GM19438 (cell line): ENCODE measurements around the gene ZBTB22.
"Not testable (repeated sequence)": the region's sequence is repeated elsewhere in the genome, so short reads cannot be mapped to it uniquely, and the experiment has no call there.

Experiments
- ATAC-seq: cut with Tn5 transposase; IDR thresholded peaks from one replicate; pipeline ENCODE4 v1.9.1; 2021; ENCODE audit warnings: low read depth; ENCODE audit not compliant: unreplicated experiment

ZBTB22 gene

GRCh38 chr6:33304216-33304615 lies 13.3 kb downstream of the ZBTB22 start:
- ATAC-seq: no peak

- no peak for ATAC-seq
Observed at GRCh38 chr6:33301877-33302276, 15.7 kb downstream of the ZBTB22 start.

- peak; percentile 82 for ATAC-seq
Observed at GRCh38 chr6:33299237-33299944, 18.2 kb downstream of the ZBTB22 start.

GRCh38 chr6:33298773-33299236 lies 18.7 kb downstream of the ZBTB22 start, which contains the start of gene RGL2:
Gene RGL2, minus strand, starts transcription at chr6:33298942. Its CDS starts 332 bp downstream, at chr6:33298610.
- ATAC-seq: no peak

GRCh38 chr6:33297956-33298772 lies 19.4 kb downstream of the ZBTB22 start:
- no peak for ATAC-seq

GRCh38 chr6:33297406-33297955 lies 20.1 kb downstream of the ZBTB22 start:
- ATAC-seq: no peak

- ATAC-seq: no peak
Observed at GRCh38 chr6:33296797-33297405, 20.6 kb downstream of the ZBTB22 start.

- ATAC-seq: no peak
Observed at GRCh38 chr6:33295621-33296369, 21.7 kb downstream of the ZBTB22 start.

- ATAC-seq: no peak
Observed at GRCh38 chr6:33294086-33294823, 23.3 kb downstream of the ZBTB22 start.

GRCh38 chr6:33292996-33293682 lies 24.4 kb downstream of the ZBTB22 start:
- ATAC-seq: no peak

GRCh38 chr6:33290459-33290858 lies 27.1 kb downstream of the ZBTB22 start:
- no peak for ATAC-seq

GRCh38 chr6:33289784-33290315 lies 27.7 kb downstream of the ZBTB22 start:
- ATAC-seq: no peak

GRCh38 chr6:33288921-33289783 lies 28.4 kb downstream of the ZBTB22 start, which contains the start of the genes PFDN6 and WDR46:
Gene PFDN6, plus strand, starts transcription at chr6:33289601. Its CDS starts 256 bp downstream, at chr6:33289857.
Gene WDR46, minus strand, starts transcription at chr6:33289239. Its CDS starts 69 bp downstream, at chr6:33289170.
- peak; percentile 80 for ATAC-seq

- ATAC-seq: no peak
Observed at GRCh38 chr6:33288141-33288920, 29.2 kb downstream of the ZBTB22 start.

- no peak for ATAC-seq
Observed at GRCh38 chr6:33286946-33287914, 30.3 kb downstream of the ZBTB22 start.

- ATAC-seq: not testable (repeated sequence)
Observed at GRCh38 chr6:33285214-33285613, 32.3 kb downstream of the ZBTB22 start.
